COLO829 (cell line): ENCODE data around the gene AGA.

Experiments
- DNase-seq: peaks from one replicate; pipeline ENCODE4 v3.0.0; 2012; ENCODE audit warnings: low spot score

Gene AGA

GRCh38 chr4:177441803-177442622, at the start of gene AGA:
Gene AGA, minus strand, starts transcription at chr4:177442437. Its CDS starts 62 bp downstream, at chr4:177442375.
- DNase-seq: peak; percentile 97

- DNase-seq: no peak
These were observed 49.8 kb upstream of the AGA start for GRCh38 chr4:177492022-177492421.

GRCh38 chr4:177490769-177491168, 48.5 kb upstream of the AGA start:
- no peak for DNase-seq

- DNase-seq: no peak
These were observed 47.4 kb upstream of the AGA start for GRCh38 chr4:177489471-177490246.

- DNase-seq: no peak
These were observed 45.7 kb upstream of the AGA start for GRCh38 chr4:177487977-177488376.

- peak; percentile 77 for DNase-seq
These were observed 43.3 kb upstream of the AGA start for GRCh38 chr4:177485528-177485927.

GRCh38 chr4:177484613-177485021, 42.4 kb upstream of the AGA start:
- DNase-seq: peak; percentile 29

GRCh38 chr4:177483760-177484159, 41.5 kb upstream of the AGA start:
- no peak for DNase-seq

- DNase-seq: no peak
These were observed 41.0 kb upstream of the AGA start for GRCh38 chr4:177483271-177483670.

- no peak for DNase-seq
These were observed 40.1 kb upstream of the AGA start for GRCh38 chr4:177482367-177482766.

GRCh38 chr4:177480795-177481194, 38.6 kb upstream of the AGA start:
- no peak for DNase-seq

- DNase-seq: no peak
These were observed 36.8 kb upstream of the AGA start for GRCh38 chr4:177479063-177479462.

GRCh38 chr4:177478496-177478895, 36.3 kb upstream of the AGA start:
- DNase-seq: no peak

- DNase-seq: peak; percentile 43
These were observed 31.8 kb upstream of the AGA start for GRCh38 chr4:177473991-177474390.

- DNase-seq: no peak
These were observed 21.8 kb upstream of the AGA start for GRCh38 chr4:177464026-177464425.

- no peak for DNase-seq
These were observed 19.4 kb upstream of the AGA start for GRCh38 chr4:177461606-177462005.

GRCh38 chr4:177460460-177460859, 18.2 kb upstream of the AGA start:
- DNase-seq: no peak

GRCh38 chr4:177455561-177455970, 13.3 kb upstream of the AGA start:
- no peak for DNase-seq

- no peak for DNase-seq
These were observed 10.9 kb upstream of the AGA start for GRCh38 chr4:177453116-177453515.

GRCh38 chr4:177451108-177451500, 8.9 kb upstream of the AGA start:
- DNase-seq: no peak

- DNase-seq: no peak
These were observed 8.3 kb upstream of the AGA start for GRCh38 chr4:177450426-177451107.

- no peak for DNase-seq
These were observed 6.6 kb upstream of the AGA start for GRCh38 chr4:177448850-177449249.
